T-helper 2 cell treated with Interferon-gamma antibody and Interleukin-4, amounts not matched to agents 100 ng/mL and 5 ng/mL, for 36 hours (primary cell): ENCODE data around the gene CD74. TPM values are rescaled to one million over a fixed set of nuclear protein-coding genes. Genes with fewer than 3 reads are reported as not detected.

Experiments
- intact Hi-C: fragments of 100-400 bp; cut with micrococcal nuclease; formaldehyde crosslinking; loops from one replicate; pipeline ENCODE4 v1.15.1; 2023
- total RNA-seq: library from RNA; stranded (reverse); gene quantifications from 2 replicates; pipeline ENCODE4 v1.2.3, GENCODE V29; 2022

Gene CD74
- total RNA-seq, 1 donor from 2014 or later = 624 TPM

- intact Hi-C loops = no loop called here
Measured at GRCh38 chr5:150376799-150377771, 35.6 kb downstream of the CD74 start.

- intact Hi-C loops = no loop called here
Measured at GRCh38 chr5:150374651-150375050, 38.1 kb downstream of the CD74 start.

- intact Hi-C loops = no loop called here
Measured at GRCh38 chr5:150372639-150373038, 40.1 kb downstream of the CD74 start.

- intact Hi-C loops = no loop called here
Measured at GRCh38 chr5:150368526-150368925, 44.2 kb downstream of the CD74 start.

GRCh38 chr5:150364004-150364403 is 48.7 kb downstream of the CD74 start:
- intact Hi-C loops = no loop called here

- intact Hi-C loops = no loop called here
Measured at GRCh38 chr5:150363185-150363584, 49.5 kb downstream of the CD74 start.

GRCh38 chr5:150361301-150361700 is 51.4 kb downstream of the CD74 start:
- intact Hi-C loops = no loop called here

- intact Hi-C loops = loop anchor here (5.0 to 10.0 kb wide), 5 partner anchors 726 to 1974 kb away; partner anchors contain the start of genes FBXO38, GM2A, PCYOX1L and TNIP1
Measured at GRCh38 chr5:150358261-150359095, 54.2 kb downstream of the CD74 start.

GRCh38 chr5:150357326-150358260 is 55.1 kb downstream of the CD74 start, which contains the start of gene TCOF1:
Gene TCOF1 (plus strand): TSS chr5:150357697. CDS start chr5:150357747, 50 bp downstream.
- intact Hi-C loops = loop anchor here (1.0 to 10.0 kb wide), 12 partner anchors 56 to 1973 kb away; partner anchors contain the start of genes DCTN4, FBXO38, GM2A and HMGXB3

- intact Hi-C loops = loop anchor here (1.0 to 10.0 kb wide), 12 partner anchors 57 to 1972 kb away; partner anchors contain the start of genes DCTN4, FBXO38, GM2A and HMGXB3
Measured at GRCh38 chr5:150356575-150357294, 56.0 kb downstream of the CD74 start.

GRCh38 chr5:150355791-150356190 is 56.9 kb downstream of the CD74 start:
- intact Hi-C loops = loop anchor here (2.0 to 10.0 kb wide), 6 partner anchors 403 to 1971 kb away; partner anchors contain the start of genes DCTN4, FBXO38, GM2A and PCYOX1L

GRCh38 chr5:150353032-150353675 is 59.6 kb downstream of the CD74 start:
- intact Hi-C loops = loop anchor here (10.0 kb wide), 2 partner anchors 732 to 1968 kb away; partner anchors contain the start of genes FBXO38 and TNIP1

GRCh38 chr5:150352244-150353031 is 60.3 kb downstream of the CD74 start:
- intact Hi-C loops = loop anchor here (10.0 kb wide), 2 partner anchors 732 to 1968 kb away; partner anchors contain the start of genes FBXO38 and TNIP1

Other genes starting within 250 kb of the CD74 start
- not detected in 2 replicates for gene CDX1, start 246.1 kb downstream of the CD74 start, total RNA-seq
- gene SLC6A7, start 222.8 kb downstream of the CD74 start, total RNA-seq = not detected in 2 replicates
- not detected in 2 replicates for gene CAMK2A, start 123.1 kb downstream of the CD74 start, total RNA-seq
- gene ARSI, start 110.0 kb downstream of the CD74 start, total RNA-seq = not detected in 2 replicates
- 72.0 and 74.3 TPM in 2 replicates for gene TCOF1, start 55.2 kb downstream of the CD74 start, total RNA-seq
- gene RPS14, start 36.8 kb upstream of the CD74 start, total RNA-seq = 2,302 and 2,378 TPM in 2 replicates
- gene NDST1, start 95.2 kb upstream of the CD74 start, total RNA-seq = 0.36 and 0.41 TPM in 2 replicates
- 0.02 and 0.05 TPM in 2 replicates for gene SYNPO, start 227.8 kb upstream of the CD74 start, total RNA-seq
- 0.07 TPM in 1 of 2 replicates, not detected in the other for gene MYOZ3, start 248.3 kb upstream of the CD74 start, total RNA-seq